ENCODE measurements around the gene DNAJC18. TPM values are rescaled to one million over a fixed set of nuclear protein-coding genes. Genes with fewer than 3 reads are reported as not detected.

DNAJC18 gene
- total and polyA plus RNA-seq, 12 donors, result 4.9 to 16.2 (median 8.8) TPM

DNA sequence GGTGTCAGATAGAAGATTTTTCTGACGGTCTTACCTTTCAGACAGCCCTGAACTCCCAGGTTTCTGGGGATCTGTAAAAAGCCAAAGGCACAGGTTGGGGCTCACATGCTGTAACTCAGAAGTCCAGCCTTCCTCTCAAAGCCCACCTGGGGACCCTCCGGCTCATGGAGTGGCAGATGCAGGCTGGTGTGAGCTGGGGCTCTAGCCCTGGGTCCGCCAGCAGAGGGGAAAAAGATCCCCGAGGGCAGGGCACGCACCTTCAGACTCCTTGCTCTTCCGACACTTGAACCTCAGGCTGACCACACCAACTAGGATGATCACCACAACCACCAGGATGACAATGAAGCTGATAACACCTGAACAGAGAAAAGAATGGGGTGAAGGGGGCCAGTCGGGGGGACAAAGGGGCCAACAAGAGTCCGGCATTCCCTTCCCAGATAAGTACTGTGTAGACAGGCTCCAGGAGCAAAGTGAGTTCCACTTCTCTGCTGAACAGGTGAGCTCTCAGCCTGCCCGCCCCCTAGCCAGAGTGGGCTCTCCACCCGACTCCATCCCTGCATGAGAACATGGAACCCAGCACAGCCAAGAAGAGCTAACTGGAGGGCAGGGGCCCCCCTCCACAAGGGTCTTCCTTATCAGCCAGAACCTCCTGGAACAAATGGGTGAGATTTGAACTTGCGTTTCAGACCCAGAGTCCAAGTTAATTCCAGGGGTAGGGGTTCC lies 15.4 kb upstream of the DNAJC18 start:
- no peak for DNase-seq
- H3K36me3 ChIP-seq (replicated peaks in 1 of 2), result no peaks in the 10 kb centered on the region
- no peaks in the 10 kb centered on the region for H3K9me3 ChIP-seq (replicated peaks in 1 of 3)
- no peaks in the 10 kb centered on the region for H3K4me1 ChIP-seq (replicated peaks in 1 of 2)
- WGBS, 4 donors, result 86 to 91% (median 89%) methylated on average over 6 to 11 of the region's 11 CpGs
- no peak for TF ChIP-seq POLR2A (IDR thresholded peaks at IDR 0.05)
- TF ChIP-seq, protein P1, sequence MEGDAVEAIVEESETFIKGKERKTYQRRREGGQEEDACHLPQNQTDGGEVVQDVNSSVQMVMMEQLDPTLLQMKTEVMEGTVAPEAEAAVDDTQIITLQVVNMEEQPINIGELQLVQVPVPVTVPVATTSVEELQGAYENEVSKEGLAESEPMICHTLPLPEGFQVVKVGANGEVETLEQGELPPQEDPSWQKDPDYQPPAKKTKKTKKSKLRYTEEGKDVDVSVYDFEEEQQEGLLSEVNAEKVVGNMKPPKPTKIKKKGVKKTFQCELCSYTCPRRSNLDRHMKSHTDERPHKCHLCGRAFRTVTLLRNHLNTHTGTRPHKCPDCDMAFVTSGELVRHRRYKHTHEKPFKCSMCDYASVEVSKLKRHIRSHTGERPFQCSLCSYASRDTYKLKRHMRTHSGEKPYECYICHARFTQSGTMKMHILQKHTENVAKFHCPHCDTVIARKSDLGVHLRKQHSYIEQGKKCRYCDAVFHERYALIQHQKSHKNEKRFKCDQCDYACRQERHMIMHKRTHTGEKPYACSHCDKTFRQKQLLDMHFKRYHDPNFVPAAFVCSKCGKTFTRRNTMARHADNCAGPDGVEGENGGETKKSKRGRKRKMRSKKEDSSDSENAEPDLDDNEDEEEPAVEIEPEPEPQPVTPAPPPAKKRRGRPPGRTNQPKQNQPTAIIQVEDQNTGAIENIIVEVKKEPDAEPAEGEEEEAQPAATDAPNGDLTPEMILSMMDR (IDR thresholded peaks at IDR 0.05), result no peak
- H3K27ac ChIP-seq, result no peak overlapping the region
- intact Hi-C loops (cut with DNase I), result no loop called here
- no peak overlapping the region for H3K4me3 ChIP-seq
- no peaks in the 10 kb centered on the region for H3K27me3 ChIP-seq

DNA sequence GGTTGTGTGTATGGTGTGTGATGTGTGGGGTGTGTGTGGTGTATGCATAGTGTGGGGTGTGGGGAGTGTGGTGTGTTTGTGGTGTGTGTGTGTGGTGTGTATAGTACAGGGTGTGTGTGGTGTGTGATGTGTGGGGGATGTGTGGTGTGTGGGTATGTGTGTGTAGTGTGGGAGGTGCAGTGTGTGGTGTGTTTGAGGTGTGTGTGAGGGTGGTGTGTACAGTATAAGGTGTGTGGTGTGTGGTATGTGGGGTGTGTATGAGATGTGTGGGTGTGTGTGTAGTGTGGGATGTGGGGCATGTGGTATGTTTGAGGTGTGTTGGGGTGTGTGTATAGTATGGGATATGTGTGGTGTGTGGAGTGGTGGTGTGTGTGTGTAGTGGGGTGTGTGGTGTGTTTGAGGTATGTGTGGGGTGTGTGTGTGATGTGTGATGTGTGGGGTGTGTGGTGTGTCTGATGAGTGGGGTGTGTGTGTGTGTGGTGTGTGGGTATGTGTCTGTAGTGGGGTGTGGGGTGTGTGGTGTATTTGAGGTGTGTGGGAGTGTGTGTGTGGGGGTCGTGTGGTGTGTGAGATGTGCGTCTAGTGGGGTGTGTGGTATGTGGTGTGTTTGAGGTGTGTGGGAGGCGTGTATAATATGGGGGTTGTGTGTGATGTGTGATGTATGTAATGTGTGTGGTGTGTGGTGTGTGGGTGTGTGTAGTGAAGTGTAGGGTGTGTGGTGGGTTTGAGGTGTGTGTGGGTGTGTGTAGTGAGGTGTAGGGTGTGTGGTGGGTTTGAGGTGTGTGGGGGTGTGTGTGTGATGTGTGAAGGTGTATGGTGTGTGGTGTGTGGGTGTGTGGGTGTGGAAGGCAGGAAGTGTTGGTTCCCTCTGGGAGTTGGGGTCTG lies 14.6 kb upstream of the DNAJC18 start:
- Histone ChIP-seq H3K4me3 (no peak overlapping the region), H3K27me3 (no peaks in the 10 kb centered on the region), H3K36me3 (replicated peaks in 1 of 2) (no peaks in the 10 kb centered on the region), H3K4me1 (replicated peaks in 1 of 2) (no peaks in the 10 kb centered on the region), H3K9me3 (replicated peaks in 1 of 3) (no peaks in the 10 kb centered on the region), H3K27ac (no peak overlapping the region)
- 72 to 87% (median 80%) methylated on average over 3 of the region's 3 CpGs for WGBS, 4 donors
- intact Hi-C loops (cut with DNase I), result no loop called here
- TF ChIP-seq, protein P1 (IDR thresholded peaks at IDR 0.05), result no peak
- no peak for TF ChIP-seq POLR2A (IDR thresholded peaks at IDR 0.05)
- no peak for DNase-seq

DNA sequence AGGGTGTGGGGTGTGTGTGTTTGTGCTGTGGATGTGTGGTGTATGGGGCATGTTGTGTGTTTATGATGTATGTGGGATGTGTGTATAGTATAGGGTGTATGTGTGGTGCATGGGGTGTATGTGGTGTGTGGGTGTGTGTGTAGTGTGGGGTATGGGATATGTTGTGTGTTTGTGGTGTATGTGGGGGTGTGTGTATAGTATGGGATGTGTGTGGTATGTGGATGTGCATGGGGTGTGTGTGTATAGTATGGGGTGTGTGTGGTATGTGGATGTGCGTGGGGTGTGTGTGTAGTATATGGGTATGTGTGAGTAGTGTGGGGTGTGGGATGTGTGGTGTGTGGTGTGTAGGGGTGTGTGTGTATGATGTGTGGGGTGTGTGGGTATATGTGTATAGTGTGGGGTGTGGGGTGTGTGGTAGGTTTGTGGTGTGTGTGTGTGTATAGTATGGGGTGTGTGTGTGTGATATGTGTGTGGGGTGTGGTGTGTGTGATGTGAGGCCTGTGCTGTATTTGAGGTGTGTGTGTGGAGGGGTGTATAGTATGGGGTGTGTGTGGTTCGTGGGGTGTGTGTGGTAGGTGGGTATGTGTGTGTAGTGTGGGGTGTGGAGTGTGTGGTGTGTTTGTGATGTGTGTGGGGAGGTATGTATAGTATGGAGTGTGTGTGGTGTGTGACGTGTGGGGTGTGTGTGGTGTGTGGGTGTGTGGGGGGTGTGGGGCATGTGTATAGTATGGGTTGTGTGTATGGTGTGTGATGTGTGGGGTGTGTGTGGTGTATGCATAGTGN lies 12.7 kb upstream of the DNAJC18 start:
- DNase-seq, result no peak
- intact Hi-C loops (cut with DNase I), result no loop called here
- no peak overlapping the region for H3K4me3 ChIP-seq
- WGBS, 4 donors, result 64 to 74% (median 71%) methylated on average over 3 of the region's 3 CpGs
- H3K36me3 ChIP-seq (replicated peaks in 1 of 2), result no peaks in the 10 kb centered on the region
- TF ChIP-seq, protein P1 (IDR thresholded peaks at IDR 0.05), result no peak
- no peaks in the 10 kb centered on the region for H3K4me1 ChIP-seq (replicated peaks in 1 of 2)
- H3K27me3 ChIP-seq, result no peaks in the 10 kb centered on the region
- no peaks in the 10 kb centered on the region for H3K9me3 ChIP-seq (replicated peaks in 1 of 3)
- no peak overlapping the region for H3K27ac ChIP-seq

DNA sequence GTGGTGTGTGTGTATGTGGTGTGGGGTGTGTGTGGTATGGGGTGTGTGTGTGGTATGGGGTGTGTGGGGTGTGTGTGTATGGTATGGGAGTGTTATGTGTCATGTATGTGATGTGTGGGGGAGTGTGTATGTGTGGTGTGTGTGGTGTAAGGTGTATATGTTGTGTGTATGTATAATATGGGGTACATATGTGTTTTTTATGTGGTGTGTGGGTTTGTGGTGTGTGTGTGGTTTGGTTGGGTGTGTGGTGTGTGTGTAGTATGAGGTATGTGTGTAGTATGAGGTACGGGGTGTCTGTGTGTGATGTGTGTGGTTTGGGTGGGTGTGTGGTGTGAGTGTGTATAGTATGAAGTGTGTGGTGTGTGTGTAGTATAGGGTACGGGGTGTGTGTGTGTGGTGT lies 11.9 kb upstream of the DNAJC18 start:
- Histone ChIP-seq H3K27me3 (no peaks in the 10 kb centered on the region), H3K9me3 (replicated peaks in 1 of 3) (no peaks in the 10 kb centered on the region), H3K27ac (no peak overlapping the region), H3K4me3 (no peak overlapping the region), H3K36me3 (replicated peaks in 1 of 2) (no peaks in the 10 kb centered on the region), H3K4me1 (replicated peaks in 1 of 2) (no peaks in the 10 kb centered on the region)
- DNase-seq, result no peak
- TF ChIP-seq POLR2A (IDR thresholded peaks at IDR 0.05), result no peak
- TF ChIP-seq, protein P1 (IDR thresholded peaks at IDR 0.05), result no peak
- intact Hi-C loops (cut with DNase I), result no loop called here
- WGBS, 4 donors, result 82 to 96% (median 94%) methylated on average over 2 of the region's 2 CpGs
